Chondrocyte (in vitro differentiated cells): Measurements from ENCODE around the gene CCBE1. TPM values are rescaled to one million over a fixed set of nuclear protein-coding genes. Genes with fewer than 3 reads are reported as not detected.
A peak's percentile ranks its signal among the peaks of the same experiment; 100 is the strongest.
"Not testable (repeated sequence)": the region's sequence is repeated elsewhere in the genome, so short reads cannot be mapped to it uniquely, and the experiment has no call there.

Experiments used
- DNase-seq: peaks from one replicate; pipeline ENCODE4 v3.0.0; 2021; ENCODE audit warnings: mixed read lengths, low spot score
- H3K27ac Mint-ChIP-seq: one replicate; pipeline ENCODE4 v1.8.0; 2021; ENCODE audit warnings: mild to moderate bottlenecking, moderate library complexity, mixed read lengths; ENCODE audit not compliant: unreplicated experiment
- H3K27me3 Mint-ChIP-seq: 2 replicates; pipeline ENCODE4 v1.8.0; 2021; ENCODE audit warnings: low read depth, mixed read lengths
- H3K36me3 Mint-ChIP-seq: 2 replicates; pipeline ENCODE4 v1.8.0; 2021; ENCODE audit warnings: low read depth, mixed read lengths
- H3K4me1 Mint-ChIP-seq: 2 replicates; pipeline ENCODE4 v1.8.0; 2021; ENCODE audit warnings: low read depth, mild to moderate bottlenecking, mixed read lengths
- H3K4me3 Mint-ChIP-seq: one replicate; pipeline ENCODE4 v1.8.0; 2021; ENCODE audit warnings: mild to moderate bottlenecking, moderate library complexity, mixed read lengths; ENCODE audit not compliant: unreplicated experiment
- H3K9me3 Mint-ChIP-seq: 2 replicates; pipeline ENCODE4 v1.8.0; 2021; ENCODE audit warnings: low read depth, mixed read lengths
- total RNA-seq: library from RNA; stranded (reverse); gene quantifications from 3 replicates; pipeline ENCODE4 v1.2.1, GENCODE V29; 2021
- TF ChIP-seq, protein P1 (sequence below): fragments of 200-600 bp; sonication (generic); IDR thresholded peaks from 2 replicates; pipeline ENCODE4 v1.5.0; 2021; ENCODE audit warnings: antibody characterized with exemption, mild to moderate bottlenecking, moderate library complexity

CCBE1 gene
- total RNA-seq, 1 donor from 2014 or later, result 0.72 TPM

DNA sequence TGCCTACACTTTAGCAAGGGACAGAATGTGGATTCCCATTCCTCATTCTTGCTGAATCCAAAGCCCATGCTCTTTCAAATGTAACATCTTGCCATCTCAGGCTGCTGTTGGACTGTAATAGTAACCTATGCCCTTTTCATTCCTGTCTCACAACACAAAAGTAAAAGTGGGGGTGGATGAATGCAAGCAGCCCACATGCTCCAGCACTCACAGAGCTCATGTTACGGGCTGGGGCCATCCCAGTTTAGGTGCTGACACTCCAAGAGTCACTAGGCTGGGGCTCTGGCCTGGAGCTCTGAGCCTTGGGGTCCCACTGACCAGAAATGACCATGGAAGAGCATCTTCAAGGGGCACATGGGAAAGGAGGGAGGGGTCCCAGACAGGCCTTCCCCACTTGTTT is 47.6 kb downstream of the CCBE1 start:
- Mint-ChIP-seq H3K4me1 (peaks cover 23% of the 10 kb centered on the region), H3K27ac (no peak overlapping the region), H3K27me3 (no peaks in the 10 kb centered on the region), H3K4me3 (no peak overlapping the region), H3K36me3 (no peaks in the 10 kb centered on the region), H3K9me3 (no peaks in the 10 kb centered on the region)
- DNase-seq, result no peak
- TF ChIP-seq, protein P1, sequence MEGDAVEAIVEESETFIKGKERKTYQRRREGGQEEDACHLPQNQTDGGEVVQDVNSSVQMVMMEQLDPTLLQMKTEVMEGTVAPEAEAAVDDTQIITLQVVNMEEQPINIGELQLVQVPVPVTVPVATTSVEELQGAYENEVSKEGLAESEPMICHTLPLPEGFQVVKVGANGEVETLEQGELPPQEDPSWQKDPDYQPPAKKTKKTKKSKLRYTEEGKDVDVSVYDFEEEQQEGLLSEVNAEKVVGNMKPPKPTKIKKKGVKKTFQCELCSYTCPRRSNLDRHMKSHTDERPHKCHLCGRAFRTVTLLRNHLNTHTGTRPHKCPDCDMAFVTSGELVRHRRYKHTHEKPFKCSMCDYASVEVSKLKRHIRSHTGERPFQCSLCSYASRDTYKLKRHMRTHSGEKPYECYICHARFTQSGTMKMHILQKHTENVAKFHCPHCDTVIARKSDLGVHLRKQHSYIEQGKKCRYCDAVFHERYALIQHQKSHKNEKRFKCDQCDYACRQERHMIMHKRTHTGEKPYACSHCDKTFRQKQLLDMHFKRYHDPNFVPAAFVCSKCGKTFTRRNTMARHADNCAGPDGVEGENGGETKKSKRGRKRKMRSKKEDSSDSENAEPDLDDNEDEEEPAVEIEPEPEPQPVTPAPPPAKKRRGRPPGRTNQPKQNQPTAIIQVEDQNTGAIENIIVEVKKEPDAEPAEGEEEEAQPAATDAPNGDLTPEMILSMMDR, result no peak

DNA sequence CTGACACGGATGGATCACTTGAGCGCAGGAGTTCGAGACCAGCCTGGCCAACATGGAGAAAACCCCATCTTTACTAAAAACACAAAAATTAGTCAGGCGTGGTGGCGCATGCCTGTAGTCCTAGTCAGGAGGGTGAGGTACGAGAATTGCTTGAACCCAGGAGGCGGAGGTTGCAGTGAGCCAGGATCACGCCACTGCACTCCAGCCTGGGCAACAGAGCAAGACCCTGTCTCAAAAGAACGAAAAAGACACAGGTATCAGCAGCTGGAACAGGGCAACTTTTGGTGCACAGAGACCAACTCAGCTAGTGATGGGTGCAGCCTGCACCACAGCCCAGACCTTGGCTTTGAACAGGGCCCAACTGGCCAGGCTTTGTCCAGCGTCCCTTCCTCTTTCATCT is 48.8 kb downstream of the CCBE1 start:
- not testable (repeated sequence) for H3K9me3 Mint-ChIP-seq, DNase-seq, H3K27ac Mint-ChIP-seq, H3K27me3 Mint-ChIP-seq, H3K36me3 Mint-ChIP-seq, H3K4me3 Mint-ChIP-seq
- peaks cover 23% of the 10 kb centered on the region for H3K4me1 Mint-ChIP-seq

DNA sequence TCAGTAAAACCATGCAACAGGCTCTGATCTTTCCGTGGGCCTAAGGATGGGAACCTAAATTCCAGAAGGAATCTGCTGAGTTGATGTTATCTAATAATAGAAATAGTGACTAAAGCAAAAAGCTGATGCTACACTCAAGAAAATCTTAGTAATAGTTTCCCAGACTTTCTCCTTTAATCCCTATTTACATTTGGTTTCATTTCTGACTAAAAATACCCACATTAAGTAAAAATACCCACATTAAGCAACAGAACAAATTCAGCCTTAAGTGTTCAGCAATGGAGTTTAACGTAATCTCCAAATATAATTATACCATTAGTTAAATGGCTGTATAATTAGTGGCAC is 50.3 kb downstream of the CCBE1 start:
- H3K27ac Mint-ChIP-seq, result peak overlapping the region; percentile 77
- no peak for DNase-seq
- no peak overlapping the region for H3K4me3 Mint-ChIP-seq
- H3K27me3 Mint-ChIP-seq, result no peaks in the 10 kb centered on the region
- peaks cover 23% of the 10 kb centered on the region for H3K4me1 Mint-ChIP-seq
- no peaks in the 10 kb centered on the region for H3K36me3 Mint-ChIP-seq
- TF ChIP-seq, protein P1, result no peak
- no peaks in the 10 kb centered on the region for H3K9me3 Mint-ChIP-seq

DNA sequence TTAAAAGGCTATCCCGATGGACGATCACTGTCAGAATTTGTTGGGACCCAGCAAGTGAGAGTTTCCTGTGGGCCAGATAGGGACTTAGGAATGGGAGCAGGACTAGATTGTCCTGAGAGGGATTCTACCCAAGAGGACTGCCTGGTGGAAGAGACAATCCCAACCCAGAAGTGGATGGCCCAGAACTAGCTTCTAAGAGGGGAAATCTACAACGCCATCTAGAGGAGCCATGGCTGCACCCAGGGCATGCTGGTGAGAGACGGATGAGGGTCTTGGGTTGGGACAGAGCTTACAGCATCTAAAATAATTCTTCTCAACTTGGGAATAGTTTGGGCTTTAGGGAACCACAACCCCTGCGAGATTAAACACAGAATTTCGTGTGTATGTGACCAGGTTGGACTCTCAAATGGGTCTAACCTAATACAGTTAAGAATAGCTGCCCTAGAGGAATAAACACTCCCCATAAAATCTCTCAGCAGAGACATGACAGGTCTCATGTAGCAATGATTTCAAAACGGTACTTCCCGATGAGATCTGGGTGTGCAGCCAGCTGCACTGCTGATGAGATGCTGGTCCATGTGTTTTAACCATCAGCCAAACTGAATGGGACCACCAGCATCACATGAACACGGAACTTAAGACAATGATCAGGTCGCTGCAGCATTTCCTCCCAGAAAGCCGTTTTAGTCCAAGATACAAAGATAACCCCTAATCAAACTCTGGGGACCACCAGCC is 50.8 kb downstream of the CCBE1 start:
- TF ChIP-seq, protein P1, result no peak
- H3K4me3 Mint-ChIP-seq, result no peak overlapping the region
- no peaks in the 10 kb centered on the region for H3K9me3 Mint-ChIP-seq
- H3K4me1 Mint-ChIP-seq, result peaks cover 23% of the 10 kb centered on the region
- DNase-seq, result no peak
- H3K36me3 Mint-ChIP-seq, result no peaks in the 10 kb centered on the region
- H3K27me3 Mint-ChIP-seq, result no peaks in the 10 kb centered on the region
- H3K27ac Mint-ChIP-seq, result peak overlapping the region; percentile 24

DNA sequence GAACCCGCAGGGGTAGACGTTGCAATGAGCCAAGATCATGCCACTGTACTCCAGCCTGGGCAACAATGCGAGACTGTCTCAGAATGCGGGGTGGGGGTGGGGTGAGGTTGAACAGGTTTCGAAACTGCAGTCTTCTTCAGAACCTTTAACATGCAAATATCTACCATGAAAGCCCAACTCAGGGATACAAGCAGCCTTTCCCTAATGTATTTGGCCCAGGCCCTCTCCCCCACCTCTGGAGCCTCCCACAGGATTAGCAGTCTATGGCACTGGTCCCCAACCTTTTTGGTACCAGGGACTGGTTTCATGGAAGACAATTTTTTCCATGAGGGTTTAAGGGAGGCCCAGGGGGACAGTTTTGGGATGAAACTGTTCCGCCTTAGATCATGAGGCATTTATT is 53.5 kb downstream of the CCBE1 start:
- no peak for DNase-seq
- H3K4me1 Mint-ChIP-seq, result peaks cover 8% of the 10 kb centered on the region
- no peaks in the 10 kb centered on the region for H3K27me3 Mint-ChIP-seq
- no peak overlapping the region for H3K4me3 Mint-ChIP-seq
- no peak overlapping the region for H3K27ac Mint-ChIP-seq
- H3K36me3 Mint-ChIP-seq, result no peaks in the 10 kb centered on the region
- TF ChIP-seq, protein P1, result no peak
- H3K9me3 Mint-ChIP-seq, result no peaks in the 10 kb centered on the region

DNA sequence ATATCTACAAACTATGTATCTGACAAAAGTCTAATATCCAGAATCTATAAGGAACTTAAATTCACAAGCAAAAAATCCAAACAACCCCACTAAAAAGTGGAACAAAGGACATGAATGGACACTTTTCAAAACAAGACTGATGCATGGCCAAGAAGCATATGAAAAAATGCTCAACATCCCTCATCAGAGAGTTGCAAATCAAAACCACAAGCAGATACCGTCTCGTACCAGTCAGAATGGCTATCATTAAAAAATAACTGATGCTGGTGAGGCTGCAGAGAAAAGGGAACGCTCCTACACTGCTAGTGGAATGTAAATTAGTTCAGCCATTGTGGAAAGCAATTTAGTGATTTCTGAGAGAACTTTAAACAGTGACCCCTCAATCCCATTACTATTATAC is 56.5 kb downstream of the CCBE1 start:
- TF ChIP-seq, protein P1, result no peak
- no peak overlapping the region for H3K27ac Mint-ChIP-seq

More for the DNA sequence above, 56.5 kb downstream of the CCBE1 start:
- H3K36me3 Mint-ChIP-seq, result no peaks in the 10 kb centered on the region
- H3K9me3 Mint-ChIP-seq, result no peaks in the 10 kb centered on the region
- peaks cover 5% of the 10 kb centered on the region for H3K27me3 Mint-ChIP-seq
- H3K4me1 Mint-ChIP-seq, result no peaks in the 10 kb centered on the region
- no peak overlapping the region for H3K4me3 Mint-ChIP-seq
- no peak for DNase-seq
